Immature natural killer cell (primary cell): ENCODE measurements around the gene CASKIN1. TPM values are rescaled to one million over a fixed set of nuclear protein-coding genes. Genes with fewer than 3 reads are reported as not detected.

Source experiments
- DNase-seq, 3 donors: peaks; one replicate each; pipeline ENCODE4 v3.0.0; 2022; ENCODE audit warnings: mixed read lengths in 1 of 3
- H3K27ac Mint-ChIP-seq, 6 donors: one replicate each; pipeline ENCODE4 v1.8.0; 2020; ENCODE audit warnings: mixed read lengths in 6 of 6, mild to moderate bottlenecking in 5 of 6, inconsistent platforms in 4 of 6, moderate library complexity in 3 of 6
- H3K27me3 Mint-ChIP-seq, 3 donors: one replicate each; pipeline ENCODE4 v1.8.0; 2020 to 2021; ENCODE audit warnings: low read depth in 3 of 3, mild to moderate bottlenecking in 3 of 3, mixed read lengths in 3 of 3, moderate library complexity in 3 of 3, inconsistent platforms in 1 of 3
- H3K36me3 Mint-ChIP-seq, 3 donors: one replicate each; pipeline ENCODE4 v1.8.0; 2020; ENCODE audit warnings: mixed read lengths in 3 of 3, inconsistent platforms in 2 of 3, mild to moderate bottlenecking in 2 of 3
- H3K4me1 Mint-ChIP-seq, 2 donors: one replicate each; pipeline ENCODE4 v1.8.0; 2020; ENCODE audit warnings: inconsistent platforms in 2 of 2, mild to moderate bottlenecking in 2 of 2, mixed read lengths in 2 of 2, moderate library complexity in 1 of 2
- H3K4me3 Mint-ChIP-seq, 5 donors: one replicate each; pipeline ENCODE4 v1.8.0; 2020; ENCODE audit warnings: mild to moderate bottlenecking in 5 of 5, mixed read lengths in 5 of 5, inconsistent platforms in 3 of 5, moderate library complexity in 3 of 5
- H3K9me3 Mint-ChIP-seq, 6 donors: one replicate each; pipeline ENCODE4 v1.8.0; 2020; ENCODE audit warnings: mild to moderate bottlenecking in 6 of 6, mixed read lengths in 6 of 6, inconsistent platforms in 4 of 6, moderate library complexity in 3 of 6
- polyA plus RNA-seq, 3 donors: library from polyadenylated mRNA; unstranded; fragments of 300-500 nt; fragmentation: Illumina TruSeq; gene quantifications; one replicate each; pipeline ENCODE4 v1.2.3, GENCODE V29; 2021

The CASKIN1 gene
- polyA plus RNA-seq, 3 donors from 2014 or later: not detected

DNA sequence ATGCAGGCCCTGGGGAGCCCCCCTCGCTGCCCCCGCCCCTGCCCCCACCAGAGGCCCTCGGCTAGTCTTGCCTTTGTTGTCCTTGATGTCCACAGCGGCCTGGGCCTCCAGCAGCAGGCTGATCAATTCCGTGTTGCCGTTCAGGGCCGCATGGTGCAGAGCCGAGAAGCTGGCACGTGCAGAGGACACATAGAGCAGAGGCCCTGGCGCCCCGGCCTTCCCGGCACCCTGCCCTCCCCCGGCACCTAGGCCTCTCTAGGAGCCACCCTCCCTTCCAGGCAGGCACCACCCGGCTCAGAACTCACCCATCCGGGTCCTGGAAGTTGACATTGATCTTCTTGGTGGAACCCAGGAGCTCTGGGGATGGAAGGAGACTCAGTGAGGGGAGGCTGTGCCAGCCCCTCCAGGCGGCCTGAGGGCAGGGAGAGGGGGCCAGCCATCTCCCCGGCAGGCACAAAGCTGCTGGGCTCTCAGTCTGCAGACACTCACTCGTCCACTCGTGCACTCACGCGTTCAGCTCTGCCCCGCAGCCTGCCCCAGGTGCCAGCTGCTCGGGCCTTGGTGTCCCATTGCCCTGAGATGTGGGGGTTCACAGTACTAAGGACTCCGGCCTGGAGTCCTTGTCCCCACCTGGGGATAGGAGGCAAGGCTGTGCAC is 6.3 kb downstream of the CASKIN1 start:
- Mint-ChIP-seq H3K4me3 (no peak overlapping the region), H3K9me3 (no peaks in the 10 kb centered on the region), H3K27ac (no peak overlapping the region), H3K36me3 (no peaks in the 10 kb centered on the region), H3K27me3 (peaks cover 0 to 5% (median 5%) of the 10 kb centered on the region in 3 donors), H3K4me1 (peaks cover 0 to 2% of the 10 kb centered on the region in 2 donors)
- no peak for DNase-seq

DNA sequence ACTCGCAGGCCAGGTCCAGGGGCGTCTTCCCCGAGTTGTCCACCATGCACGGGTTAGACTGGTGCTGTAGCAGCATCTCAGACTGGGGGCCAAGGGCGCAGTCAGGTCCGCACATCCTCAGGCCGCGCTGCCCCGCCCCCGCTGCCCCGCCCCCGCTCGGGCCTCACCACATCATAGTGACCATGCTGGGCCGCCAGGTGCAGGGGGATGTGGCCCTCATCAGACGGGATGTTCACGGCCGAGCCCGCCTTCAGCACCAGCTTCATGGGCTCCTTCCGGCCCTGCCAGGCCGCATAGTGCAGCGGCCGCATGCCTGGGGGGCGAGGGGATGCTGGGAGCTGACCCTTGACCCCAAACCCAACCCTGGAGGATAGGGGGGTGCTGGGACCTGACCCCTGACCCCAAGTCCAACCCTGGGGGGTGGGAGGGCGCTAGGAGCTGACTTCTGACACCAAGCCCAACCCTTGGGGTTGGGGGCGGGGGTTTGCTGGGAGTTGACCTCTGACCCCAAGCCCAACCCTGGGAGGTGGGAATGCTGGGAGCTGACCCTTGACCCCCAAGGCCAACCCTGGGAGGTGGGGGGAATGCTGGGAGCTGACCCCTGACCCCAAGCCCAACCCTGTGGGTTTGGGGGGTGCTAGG is 7.0 kb downstream of the CASKIN1 start:
- Mint-ChIP-seq H3K36me3 (no peaks in the 10 kb centered on the region), H3K4me3 (no peak overlapping the region), H3K27ac (no peak overlapping the region), H3K9me3 (no peaks in the 10 kb centered on the region), H3K4me1 (no peaks in the 10 kb centered on the region), H3K27me3 (peaks cover 0 to 5% (median 2%) of the 10 kb centered on the region in 3 donors)
- no peak for DNase-seq

DNA sequence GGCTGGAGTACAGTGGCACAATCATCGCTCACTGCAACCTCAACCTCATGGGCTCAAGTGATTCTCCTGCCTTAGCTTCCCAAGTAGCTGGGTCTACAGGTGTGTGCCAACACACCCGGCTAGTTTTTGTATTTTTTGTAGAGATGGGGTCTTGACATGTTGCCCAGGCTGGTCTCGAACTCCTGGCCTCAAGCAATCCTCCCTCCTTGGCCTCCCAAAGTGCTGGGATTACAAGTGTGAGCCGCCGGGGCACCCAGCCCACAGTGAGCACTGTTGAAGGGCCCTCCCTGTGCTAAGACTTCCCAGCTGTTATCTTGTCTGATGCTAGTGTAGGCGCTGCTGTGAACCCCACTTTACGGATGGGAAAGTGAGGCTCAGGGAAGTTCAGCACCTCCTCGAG is 8.0 kb downstream of the CASKIN1 start:
- no peak overlapping the region for H3K27ac Mint-ChIP-seq
- peaks cover 0 to 2% (median 2%) of the 10 kb centered on the region in 3 donors for H3K27me3 Mint-ChIP-seq
- no peak overlapping the region for H3K4me3 Mint-ChIP-seq
- H3K4me1 Mint-ChIP-seq: no peaks in the 10 kb centered on the region
- H3K36me3 Mint-ChIP-seq: no peaks in the 10 kb centered on the region
- DNase-seq: no peak
- no peaks in the 10 kb centered on the region for H3K9me3 Mint-ChIP-seq

DNA sequence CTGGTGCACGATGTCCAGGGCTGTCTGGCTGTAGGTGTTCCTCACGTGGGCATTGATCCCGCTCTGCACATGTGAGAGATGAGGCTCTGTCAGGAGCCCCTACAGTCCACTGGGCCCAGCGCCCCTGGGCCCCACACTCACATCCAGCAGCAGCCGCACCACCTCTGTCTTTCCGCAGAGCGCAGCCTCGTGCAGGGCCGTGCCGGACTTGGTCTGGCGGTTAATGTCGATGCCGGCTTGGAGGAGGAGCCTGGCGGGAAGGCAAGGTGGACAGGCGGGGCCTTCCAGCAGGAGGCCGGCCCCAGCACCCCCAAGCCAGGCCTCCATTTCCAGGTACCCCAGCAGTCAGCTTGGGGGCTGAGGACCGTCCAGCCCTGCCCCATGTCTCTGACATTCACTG is 9.2 kb downstream of the CASKIN1 start:
- Mint-ChIP-seq H3K27me3 (peaks cover 0 to 1% (median 0%) of the 10 kb centered on the region in 3 donors), H3K4me3 (no peak overlapping the region), H3K9me3 (no peaks in the 10 kb centered on the region), H3K4me1 (peaks cover 0 to 1% of the 10 kb centered on the region in 2 donors), H3K27ac (no peak overlapping the region), H3K36me3 (no peaks in the 10 kb centered on the region)
- no peak for DNase-seq

DNA sequence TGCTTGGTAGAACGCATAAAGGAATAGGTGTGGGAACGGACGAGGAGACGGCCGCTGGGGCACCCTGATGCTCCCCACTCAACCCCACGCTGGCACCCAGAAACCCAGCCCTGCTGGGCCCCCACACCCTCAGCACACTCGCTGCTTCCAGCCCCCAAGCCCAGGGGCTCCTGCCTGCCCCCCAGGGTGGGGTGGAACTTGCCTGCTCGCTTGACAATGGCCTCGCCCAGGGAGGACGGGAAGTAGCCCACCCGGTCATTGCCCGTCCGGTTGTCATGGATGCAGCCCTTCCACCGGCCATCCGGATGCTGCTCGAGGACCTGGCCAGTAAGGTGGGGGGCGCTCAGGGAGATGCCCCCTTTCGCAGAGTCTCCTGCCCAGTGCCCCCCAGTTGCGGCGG is 9.9 kb downstream of the CASKIN1 start:
- no peaks in the 10 kb centered on the region for H3K9me3 Mint-ChIP-seq
- no peak overlapping the region for H3K4me3 Mint-ChIP-seq
- H3K27me3 Mint-ChIP-seq: peaks cover 0 to 1% (median 0%) of the 10 kb centered on the region in 3 donors
- DNase-seq: no peak
- peaks cover 0 to 4% of the 10 kb centered on the region in 2 donors for H3K4me1 Mint-ChIP-seq
- no peaks in the 10 kb centered on the region for H3K36me3 Mint-ChIP-seq
- no peak overlapping the region for H3K27ac Mint-ChIP-seq

DNA sequence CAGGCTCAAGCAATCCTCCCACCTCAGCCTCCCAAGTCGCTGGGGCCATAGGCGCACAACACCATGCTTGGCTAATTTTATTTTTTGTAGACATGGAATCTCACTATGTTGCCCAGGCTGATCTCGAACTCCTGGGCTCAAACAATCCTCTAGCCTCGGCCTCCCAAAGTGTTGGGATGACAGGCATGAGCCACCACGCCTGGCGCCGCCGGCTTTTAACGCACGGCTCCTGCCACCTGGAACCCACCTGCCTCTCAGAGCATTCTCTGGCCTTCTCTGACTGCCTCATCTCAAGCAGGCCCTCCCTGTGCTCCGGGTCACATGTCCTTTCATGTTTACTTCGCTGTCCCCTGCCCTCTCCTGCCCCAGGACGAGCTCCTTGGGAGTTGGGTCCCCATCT is 10.3 kb downstream of the CASKIN1 start:
- Mint-ChIP-seq H3K36me3 (no peaks in the 10 kb centered on the region), H3K4me3 (no peak overlapping the region), H3K27ac (no peak overlapping the region), H3K4me1 (peaks cover 0 to 4% of the 10 kb centered on the region in 2 donors), H3K27me3 (peaks cover 0 to 1% (median 0%) of the 10 kb centered on the region in 3 donors), H3K9me3 (no peaks in the 10 kb centered on the region)
- no peak for DNase-seq

DNA sequence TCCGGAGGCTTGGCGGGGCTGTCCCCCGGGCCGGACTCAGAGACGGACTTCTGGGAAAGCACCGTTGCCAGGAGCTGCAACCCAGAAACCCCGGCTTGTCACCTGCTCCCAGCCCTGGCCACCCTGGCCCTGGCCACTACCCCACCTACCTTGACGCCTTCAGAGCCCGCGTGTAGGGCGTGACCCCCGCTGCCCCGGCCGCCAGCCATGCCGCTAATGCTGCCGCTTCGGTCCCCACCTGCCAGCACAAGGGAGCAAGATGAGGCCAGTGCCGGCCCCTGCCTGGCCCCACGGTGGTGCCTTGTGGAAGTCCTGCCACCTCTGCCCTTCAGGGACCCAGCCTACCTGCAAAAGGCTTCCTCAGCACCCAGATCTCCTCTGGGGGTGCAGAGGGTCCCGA is 11.4 kb downstream of the CASKIN1 start:
- Mint-ChIP-seq H3K36me3 (no peaks in the 10 kb centered on the region), H3K4me3 (no peak overlapping the region), H3K27me3 (peaks cover 0 to 1% (median 0%) of the 10 kb centered on the region in 3 donors), H3K4me1 (peaks cover 0 to 4% of the 10 kb centered on the region in 2 donors), H3K9me3 (no peaks in the 10 kb centered on the region), H3K27ac (no peak overlapping the region)
- no peak for DNase-seq

DNA sequence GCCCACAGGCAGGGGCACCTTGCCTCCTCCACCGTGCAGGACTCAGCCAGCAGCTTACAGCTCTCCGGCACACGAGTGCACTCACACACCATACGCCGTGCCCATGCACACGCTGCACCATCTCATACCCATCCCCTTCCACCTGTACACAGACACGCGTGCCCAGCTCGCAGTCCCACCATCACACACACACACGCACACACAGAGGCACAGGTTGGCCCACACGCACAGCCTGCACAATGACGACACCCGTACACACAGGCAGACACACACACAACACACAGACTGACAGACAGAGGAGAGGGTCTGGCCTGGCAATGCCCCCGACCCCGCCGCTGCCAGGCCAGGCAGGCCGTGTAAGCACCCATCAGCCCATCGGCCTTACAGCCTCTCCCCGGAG is 12.1 kb downstream of the CASKIN1 start:
- Mint-ChIP-seq H3K27ac (no peak overlapping the region), H3K36me3 (no peaks in the 10 kb centered on the region), H3K9me3 (no peaks in the 10 kb centered on the region), H3K4me1 (peaks cover 0 to 4% of the 10 kb centered on the region in 2 donors), H3K4me3 (no peak overlapping the region), H3K27me3 (peaks cover 0 to 1% (median 0%) of the 10 kb centered on the region in 3 donors)
- no peak for DNase-seq

DNA sequence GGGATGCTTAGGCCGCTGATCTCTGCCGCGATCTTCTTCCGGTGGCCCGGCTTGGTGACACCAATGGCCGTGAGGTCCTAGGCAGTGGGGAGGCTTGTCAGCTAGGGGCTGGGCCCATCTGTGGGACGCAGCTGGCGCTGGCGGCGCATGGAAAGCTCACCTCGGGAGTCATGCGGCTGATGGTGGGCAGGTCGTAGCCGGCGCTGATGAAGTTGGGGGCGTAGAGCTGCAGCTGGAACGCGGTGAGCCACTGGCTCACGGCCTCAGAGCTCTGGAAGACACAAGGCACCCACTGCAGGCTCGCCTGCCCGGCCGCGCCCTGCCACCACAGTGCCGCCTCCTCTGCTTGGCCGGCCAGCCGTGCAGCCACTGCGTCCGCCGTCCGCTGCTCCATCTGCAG is 12.7 kb downstream of the CASKIN1 start:
- no peaks in the 10 kb centered on the region for H3K9me3 Mint-ChIP-seq
- H3K27ac Mint-ChIP-seq: no peak overlapping the region
- H3K36me3 Mint-ChIP-seq: no peaks in the 10 kb centered on the region
- H3K4me3 Mint-ChIP-seq: no peak overlapping the region
- peaks cover 0 to 4% of the 10 kb centered on the region in 2 donors for H3K4me1 Mint-ChIP-seq
- peaks cover 0 to 1% (median 0%) of the 10 kb centered on the region in 3 donors for H3K27me3 Mint-ChIP-seq
- DNase-seq: no peak

DNA sequence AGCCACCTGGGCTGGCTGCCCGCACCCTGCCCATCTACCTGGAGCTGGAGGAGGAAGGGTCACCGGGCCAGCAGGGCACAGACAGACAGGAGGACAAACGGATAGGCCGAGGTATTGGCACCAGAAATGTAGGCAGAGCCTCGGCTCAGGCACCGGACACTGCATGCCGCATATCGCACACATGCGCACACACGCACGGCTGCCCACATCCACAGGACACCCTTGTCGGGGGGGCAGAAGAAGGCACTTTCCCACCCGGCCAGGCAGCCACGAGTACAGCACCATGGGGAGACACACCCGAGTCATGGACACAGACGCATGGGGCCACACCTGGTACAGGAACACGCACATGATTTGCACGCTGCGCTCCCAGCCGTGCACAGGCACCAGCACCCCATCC is 14.5 kb downstream of the CASKIN1 start:
- no peaks in the 10 kb centered on the region for H3K9me3 Mint-ChIP-seq
- no peak overlapping the region for H3K27ac Mint-ChIP-seq
- DNase-seq: no peak
- no peak overlapping the region for H3K4me3 Mint-ChIP-seq
- H3K36me3 Mint-ChIP-seq: no peaks in the 10 kb centered on the region
- H3K4me1 Mint-ChIP-seq: peaks cover 0 to 4% of the 10 kb centered on the region in 2 donors
- peaks cover 0 to 1% (median 0%) of the 10 kb centered on the region in 3 donors for H3K27me3 Mint-ChIP-seq

DNA sequence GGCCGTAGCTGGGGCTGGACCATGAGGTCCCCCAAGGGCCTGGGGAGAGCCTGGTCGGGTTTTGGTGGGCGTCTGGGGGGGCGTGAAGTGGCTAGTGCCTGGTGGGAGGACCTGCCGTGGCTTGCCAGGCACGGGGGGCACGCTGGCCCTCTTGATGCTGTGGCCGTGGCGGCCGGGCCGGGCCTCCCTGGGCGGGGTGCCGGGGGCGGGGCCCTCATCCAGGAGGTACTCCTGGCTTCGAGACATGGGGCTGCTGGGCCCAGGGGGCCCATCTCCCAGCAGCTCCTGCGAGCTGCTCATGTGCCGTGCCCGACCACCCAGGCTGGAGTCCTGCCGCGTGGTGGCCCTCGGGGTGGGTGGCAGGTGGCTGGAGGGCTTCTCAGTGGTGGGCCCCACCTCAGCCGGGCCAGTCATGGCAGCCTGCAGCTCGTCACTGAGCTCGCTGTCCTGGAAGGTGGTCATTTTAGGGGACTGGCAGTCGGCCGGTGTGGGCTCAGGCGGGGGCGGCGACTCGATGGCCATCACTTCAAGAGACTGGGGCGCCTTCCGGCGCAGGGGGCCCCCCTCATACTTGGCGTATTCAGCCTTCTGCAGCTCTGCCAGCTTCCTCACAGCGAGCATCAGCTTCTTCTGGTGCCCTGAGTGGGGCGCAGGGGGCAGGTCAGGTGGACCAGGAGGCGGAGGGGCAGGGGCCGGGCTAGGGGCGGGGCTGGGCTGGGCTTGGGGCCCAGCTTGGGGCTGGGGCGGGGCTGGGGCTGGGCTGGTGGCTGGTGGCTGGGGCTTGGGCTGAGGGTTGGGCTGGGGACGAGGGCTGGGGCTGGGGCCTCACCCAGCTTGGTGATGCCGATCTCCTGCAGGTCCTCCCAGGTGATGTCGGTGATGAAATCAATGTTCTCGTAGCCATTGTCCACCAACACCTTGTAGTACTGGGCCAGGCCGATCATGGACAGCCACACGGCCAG is 15.2 kb downstream of the CASKIN1 start:
- no peak for DNase-seq
- Mint-ChIP-seq H3K27me3 (peaks cover 0 to 1% (median 0%) of the 10 kb centered on the region in 3 donors), H3K4me1 (peaks cover 0 to 4% of the 10 kb centered on the region in 2 donors), H3K27ac (no peak overlapping the region), H3K36me3 (no peaks in the 10 kb centered on the region), H3K4me3 (no peak overlapping the region), H3K9me3 (no peaks in the 10 kb centered on the region)

DNA sequence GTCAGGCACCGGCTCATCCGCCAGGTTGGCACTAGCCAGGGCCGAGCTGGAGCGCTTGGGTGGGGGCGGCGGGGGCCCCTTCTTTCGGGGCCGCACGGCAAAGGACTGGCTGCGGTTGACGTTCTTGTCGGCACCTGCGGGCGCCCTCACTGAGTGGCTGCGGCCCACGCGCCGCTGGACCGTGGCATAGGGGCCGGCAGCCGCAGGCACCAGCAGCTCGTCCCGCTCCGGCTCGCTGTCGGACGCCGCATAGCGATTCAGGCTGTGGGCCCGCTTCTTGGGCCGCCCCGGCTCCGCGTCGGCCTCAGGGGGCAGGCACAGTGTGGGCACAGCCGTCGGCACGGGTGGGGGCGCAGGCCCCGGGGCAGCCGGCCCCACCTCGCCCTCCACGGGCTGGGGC is 15.9 kb downstream of the CASKIN1 start:
- H3K9me3 Mint-ChIP-seq: no peaks in the 10 kb centered on the region
- H3K4me1 Mint-ChIP-seq: peaks cover 0 to 4% of the 10 kb centered on the region in 2 donors
- H3K27ac Mint-ChIP-seq: no peak overlapping the region
- no peak for DNase-seq
- peaks cover 0 to 1% (median 0%) of the 10 kb centered on the region in 3 donors for H3K27me3 Mint-ChIP-seq
- H3K36me3 Mint-ChIP-seq: no peaks in the 10 kb centered on the region
- H3K4me3 Mint-ChIP-seq: no peak overlapping the region

DNA sequence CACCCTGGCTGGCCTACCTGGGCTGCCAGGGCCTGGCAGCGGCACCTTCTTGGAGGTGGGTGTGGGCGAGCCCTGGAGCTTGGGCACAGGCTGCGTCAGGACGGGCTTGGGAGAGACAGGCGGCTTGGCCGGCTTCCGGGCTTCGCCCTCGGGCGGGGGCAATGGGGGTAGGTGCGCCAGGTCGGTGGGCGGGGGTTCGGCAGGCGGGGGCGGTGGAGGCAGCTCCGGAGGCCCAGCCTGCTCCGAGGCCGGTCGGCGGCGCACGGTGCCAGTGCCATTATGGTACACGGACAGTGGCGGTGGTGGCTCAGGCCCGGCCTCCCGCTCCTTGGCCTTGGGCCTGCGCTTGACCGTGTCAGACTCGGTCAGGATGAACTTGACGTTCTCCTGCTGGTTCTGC is 16.8 kb downstream of the CASKIN1 start:
- Mint-ChIP-seq H3K4me1 (peaks cover 0 to 4% of the 10 kb centered on the region in 2 donors), H3K27ac (no peak overlapping the region), H3K36me3 (no peaks in the 10 kb centered on the region), H3K4me3 (no peak overlapping the region), H3K9me3 (no peaks in the 10 kb centered on the region), H3K27me3 (peaks cover 0 to 1% (median 0%) of the 10 kb centered on the region in 3 donors)
- DNase-seq: no peak

DNA sequence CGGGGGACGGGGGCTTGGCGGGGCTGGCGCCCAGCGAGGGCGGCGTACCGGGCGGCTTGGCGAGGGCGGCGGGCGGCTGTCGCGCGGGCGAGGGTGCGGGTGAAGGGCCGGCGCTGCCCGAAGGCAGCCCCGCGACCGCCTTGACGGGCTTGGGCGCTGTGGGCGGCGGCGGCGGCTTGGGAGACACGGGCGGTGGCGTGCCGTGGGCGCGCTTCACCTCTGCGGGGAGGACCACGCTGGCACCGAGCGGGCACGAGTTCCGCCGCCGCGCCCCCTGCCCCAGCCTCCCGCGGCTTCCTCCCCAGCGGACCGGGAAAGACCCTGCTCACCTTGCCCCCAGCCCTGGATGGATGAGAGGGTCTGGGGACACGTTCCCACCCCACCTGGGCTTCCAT is 17.3 kb downstream of the CASKIN1 start:
- Mint-ChIP-seq H3K4me3 (no peak overlapping the region), H3K4me1 (peaks cover 0 to 4% of the 10 kb centered on the region in 2 donors), H3K27ac (no peak overlapping the region), H3K9me3 (no peaks in the 10 kb centered on the region), H3K27me3 (peaks cover 0 to 1% (median 0%) of the 10 kb centered on the region in 3 donors), H3K36me3 (no peaks in the 10 kb centered on the region)
- no peak for DNase-seq
